HG02852 (cell line): Measurements from ENCODE around the gene NCS1.
"Not testable (repeated sequence)": the region's sequence is repeated elsewhere in the genome, so short reads cannot be mapped to it uniquely, and the experiment has no call there.

Source experiments
- ATAC-seq: cut with Tn5 transposase; IDR thresholded peaks from one replicate; pipeline ENCODE4 v1.9.1; 2021; ENCODE audit warnings: mild to moderate bottlenecking, moderate library complexity; ENCODE audit not compliant: unreplicated experiment

The NCS1 gene

DNA sequence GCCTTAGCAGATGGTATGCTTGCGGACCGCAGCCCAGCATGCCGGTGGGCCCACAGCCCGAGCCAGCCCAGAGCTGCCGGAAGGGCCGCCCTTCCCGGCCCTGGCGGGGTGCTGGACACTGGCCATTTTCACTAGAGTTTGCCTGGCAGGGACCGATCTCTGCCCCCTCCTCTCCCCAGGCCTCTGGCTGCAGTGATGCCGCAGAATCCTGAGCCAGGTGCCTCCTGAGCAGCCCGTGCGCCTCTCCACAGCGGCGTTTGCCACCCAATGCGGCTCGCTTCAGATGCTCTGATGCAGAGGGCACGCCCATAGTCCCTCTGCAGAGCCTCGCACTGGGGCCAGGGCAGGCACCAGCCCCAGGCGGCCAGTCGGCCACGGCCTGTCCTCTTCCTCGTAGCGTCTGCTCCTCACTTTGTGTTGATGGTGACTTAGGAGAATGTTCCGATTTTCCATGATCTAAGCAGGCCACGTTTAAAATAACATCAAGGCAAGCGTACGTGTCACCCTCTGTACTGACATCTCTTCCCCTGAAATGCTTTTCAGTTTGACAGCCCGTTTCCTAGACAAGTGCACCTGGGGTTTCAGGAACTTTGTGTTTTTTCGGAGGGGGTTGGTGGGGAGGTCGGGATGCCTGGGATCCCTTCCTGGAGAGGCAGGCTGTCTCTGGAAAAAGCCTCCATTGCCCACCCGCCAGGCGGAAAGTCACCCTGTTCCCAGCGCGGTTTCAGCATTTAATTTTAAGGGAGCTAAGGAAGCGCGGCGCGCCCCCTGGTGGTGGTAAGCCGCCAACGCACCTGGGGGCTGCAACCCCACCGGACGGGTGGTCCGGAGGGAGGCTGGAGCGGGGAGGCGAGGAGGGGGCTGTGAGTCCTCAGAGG, 63.6 kb downstream of the NCS1 start:
- ATAC-seq = no peak

- no peak for ATAC-seq
These were observed 64.3 kb downstream of the NCS1 start for GRCh38 chr9:130236436-130236985.

GRCh38 chr9:130237076-130237475, 64.9 kb downstream of the NCS1 start:
- no peak for ATAC-seq

GRCh38 chr9:130237763-130238524, 65.7 kb downstream of the NCS1 start:
- ATAC-seq = no peak

- ATAC-seq = peak; percentile 9
These were observed 67.1 kb downstream of the NCS1 start for GRCh38 chr9:130239363-130239695.

DNA sequence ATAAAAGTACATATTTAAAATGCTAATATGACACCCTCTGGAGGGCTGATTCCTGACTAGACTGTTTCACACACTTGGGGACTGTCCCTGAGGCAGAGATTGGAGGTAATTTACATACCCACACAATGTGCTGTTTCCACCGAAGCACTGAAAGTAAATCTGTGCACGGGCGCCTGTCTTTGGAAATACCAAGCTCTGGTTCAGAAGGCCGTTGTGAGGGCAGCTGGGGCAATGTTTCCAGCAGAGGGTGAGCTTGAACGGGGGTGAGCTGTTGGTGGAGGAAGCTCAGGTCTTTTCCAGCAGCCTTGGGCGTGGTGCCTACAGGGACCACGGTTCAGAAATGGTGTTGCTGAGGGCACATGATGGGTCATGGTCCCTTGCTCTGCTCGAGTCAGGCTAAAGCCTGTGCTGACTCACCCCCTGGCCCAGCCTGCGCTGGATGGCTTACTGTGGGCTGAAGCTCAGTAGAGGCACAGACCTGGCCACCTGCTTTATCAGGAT, 67.6 kb downstream of the NCS1 start:
- ATAC-seq = peak; percentile 71

DNA sequence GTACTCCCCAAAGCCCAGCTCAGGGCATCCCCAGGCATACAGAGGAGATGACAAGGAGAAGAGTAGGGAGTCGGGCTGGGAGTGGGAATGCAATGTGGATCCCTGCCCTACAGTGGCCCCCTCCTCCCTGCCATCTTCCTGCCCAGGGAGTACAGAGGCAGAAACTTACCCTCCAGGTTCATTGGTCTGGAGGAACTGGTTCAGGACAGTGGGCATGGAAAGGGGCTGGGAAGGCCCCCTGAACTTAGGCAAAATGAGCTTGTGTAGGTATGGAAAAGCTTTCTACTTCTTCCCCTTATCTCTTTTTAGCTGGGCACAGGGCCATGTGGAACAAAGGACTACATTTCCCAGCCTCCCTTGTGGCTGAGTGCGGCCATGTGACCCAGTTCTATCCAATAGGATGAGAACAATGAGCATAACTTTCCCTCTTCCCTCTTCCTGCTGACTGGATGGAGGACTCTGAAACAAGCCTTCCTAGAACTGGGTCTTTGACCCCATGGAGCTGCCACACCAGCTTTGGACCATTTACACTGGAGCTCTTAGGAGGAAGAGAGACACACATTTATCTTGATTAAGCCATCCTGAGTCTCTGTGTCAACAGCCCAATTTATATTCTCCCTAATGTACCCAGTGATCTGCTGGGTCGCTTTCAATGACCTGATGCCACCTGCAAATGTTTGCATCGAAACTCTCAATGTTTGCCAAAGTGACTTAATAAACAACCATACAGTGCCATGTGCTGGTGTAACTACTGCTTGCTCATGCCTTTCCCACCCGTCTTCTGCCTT, 68.4 kb downstream of the NCS1 start:
- ATAC-seq = peak; percentile 36

DNA sequence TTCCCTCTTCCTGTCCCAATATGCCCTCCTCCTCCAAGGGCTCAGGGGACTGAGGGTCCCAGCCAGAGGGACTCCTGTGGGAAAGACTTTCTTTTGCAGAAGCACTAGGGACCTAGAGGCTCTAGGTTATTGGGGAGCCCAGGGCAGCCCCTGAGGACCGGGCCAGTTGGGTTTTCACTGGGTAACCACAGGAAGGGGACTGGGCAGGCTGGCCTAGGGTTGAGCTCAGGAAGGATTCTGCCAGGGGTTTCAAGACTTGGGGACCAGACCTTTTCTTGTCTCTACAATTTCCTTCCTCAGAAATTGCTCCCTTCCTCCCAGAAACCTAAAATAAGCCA, 69.0 kb downstream of the NCS1 start:
- ATAC-seq = no peak

DNA sequence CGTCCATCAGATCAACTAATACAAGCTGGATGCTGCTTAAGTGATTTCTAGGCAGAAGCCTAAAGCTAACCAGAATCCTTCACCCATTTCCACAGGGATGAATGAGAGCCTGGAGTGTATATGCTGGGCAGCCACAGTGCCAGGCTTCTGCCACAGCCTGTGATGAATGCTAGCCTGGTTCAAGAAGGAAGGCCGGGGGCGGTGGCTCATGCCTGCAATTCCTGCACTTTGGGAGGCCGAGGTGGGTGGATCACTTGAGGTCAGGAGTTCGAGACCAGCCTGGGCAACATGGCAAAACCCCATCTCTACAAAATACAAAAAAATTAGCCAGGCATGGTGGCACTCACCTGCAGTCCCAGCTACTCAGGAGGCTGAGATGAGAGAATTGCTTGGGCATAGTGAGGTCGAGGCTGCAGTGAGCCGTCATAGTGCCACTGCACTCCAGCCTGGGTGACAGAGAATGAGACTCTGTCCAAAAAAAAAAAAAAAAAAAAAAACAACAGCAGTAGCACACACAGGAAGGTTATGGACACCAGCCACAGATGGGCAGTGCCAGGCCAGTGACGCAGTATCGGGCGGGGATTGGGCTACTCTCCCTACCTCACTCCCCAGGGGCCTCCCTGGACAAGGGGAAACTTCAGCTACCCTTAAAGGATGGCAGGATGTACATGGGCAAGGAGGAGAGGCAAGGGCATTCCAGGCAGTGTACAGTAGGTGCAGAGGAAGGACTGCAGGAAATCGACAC, 70.2 kb downstream of the NCS1 start:
- no peak for ATAC-seq

DNA sequence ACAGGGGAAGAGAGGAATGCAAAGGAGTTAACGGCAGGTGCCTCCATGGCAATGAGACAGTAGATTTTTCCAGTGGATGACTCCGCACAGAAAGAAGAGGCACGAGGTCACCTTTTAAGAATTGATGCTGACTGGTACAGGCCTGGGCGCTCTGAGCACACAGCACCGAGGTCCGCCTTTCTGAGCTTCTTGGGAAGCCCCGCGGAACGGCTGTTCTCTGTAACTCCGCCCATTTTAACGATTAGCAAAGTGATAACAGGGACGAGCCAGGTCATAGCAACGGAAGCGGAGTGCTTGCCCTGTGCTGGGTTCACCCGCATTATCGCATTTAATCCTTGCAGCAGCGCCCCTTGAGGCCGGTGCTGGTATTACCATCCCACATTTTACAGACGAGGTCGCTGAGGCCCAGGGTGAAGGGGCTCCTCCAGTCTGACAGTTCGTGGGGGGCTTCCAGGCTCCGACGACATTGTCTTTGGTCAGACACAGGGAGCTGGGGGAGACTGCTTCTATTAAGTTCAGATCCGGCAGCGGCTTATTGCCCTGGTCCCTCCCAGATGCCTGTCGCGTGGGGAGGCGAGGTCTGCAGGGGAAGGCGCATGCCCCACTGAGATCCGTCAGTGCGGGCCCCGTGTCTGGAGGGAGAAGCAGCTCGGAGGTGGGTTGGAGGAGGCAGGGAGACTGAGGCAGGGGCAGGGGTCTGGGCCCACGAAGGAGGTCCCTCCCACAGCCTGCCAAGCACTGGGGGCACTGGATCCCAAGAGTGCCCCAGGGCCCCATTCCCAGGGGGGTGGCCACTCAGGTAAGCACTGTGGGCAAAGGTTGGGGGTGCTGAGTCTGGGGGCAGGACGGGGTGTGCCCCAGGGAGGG, 71.0 kb downstream of the NCS1 start:
- no peak for ATAC-seq

DNA sequence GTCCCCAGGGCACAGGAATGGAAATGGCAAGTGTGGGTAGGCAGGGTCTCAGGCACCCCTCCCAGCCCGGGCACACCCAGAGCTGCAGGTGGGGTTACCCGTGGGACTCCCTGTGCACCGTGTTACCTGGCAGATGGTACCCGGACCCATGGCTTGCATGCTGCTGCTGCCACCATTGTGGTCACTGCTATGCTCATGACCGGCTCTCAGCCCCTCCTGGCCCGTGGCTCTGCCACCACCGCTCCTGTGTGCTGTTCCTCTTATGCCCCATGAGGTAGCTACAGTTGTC, 71.6 kb downstream of the NCS1 start:
- ATAC-seq = no peak

DNA sequence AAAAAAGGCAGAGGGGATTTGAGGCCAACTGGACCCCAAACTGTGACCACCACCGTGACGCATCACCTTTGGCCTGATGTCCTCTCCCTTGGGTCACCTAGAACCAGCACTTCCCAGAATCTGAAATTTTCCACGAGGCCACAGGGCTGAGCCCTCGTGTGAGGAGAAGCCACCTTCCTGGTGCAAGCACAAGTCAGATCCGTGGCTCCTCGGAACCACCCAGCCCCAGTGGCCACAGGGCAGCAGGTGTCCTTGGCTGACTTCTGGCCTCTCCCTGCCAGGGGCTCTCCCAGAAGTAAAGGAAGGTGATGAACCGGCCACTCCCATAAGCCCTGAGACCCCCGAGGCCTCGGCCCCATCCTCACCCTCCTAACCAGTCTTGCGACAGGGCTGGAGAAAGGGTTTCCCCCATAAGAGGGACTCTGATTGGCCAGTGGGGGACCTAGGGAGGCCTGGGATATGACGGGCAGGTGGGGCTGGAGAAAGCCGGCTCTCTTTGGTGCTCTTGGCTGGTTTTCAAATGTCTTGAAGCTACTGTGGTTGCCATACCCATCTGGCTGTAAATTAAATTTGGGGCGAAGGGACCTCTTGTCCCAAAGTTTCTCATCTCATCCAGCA, 72.5 kb downstream of the NCS1 start:
- no peak for ATAC-seq

DNA sequence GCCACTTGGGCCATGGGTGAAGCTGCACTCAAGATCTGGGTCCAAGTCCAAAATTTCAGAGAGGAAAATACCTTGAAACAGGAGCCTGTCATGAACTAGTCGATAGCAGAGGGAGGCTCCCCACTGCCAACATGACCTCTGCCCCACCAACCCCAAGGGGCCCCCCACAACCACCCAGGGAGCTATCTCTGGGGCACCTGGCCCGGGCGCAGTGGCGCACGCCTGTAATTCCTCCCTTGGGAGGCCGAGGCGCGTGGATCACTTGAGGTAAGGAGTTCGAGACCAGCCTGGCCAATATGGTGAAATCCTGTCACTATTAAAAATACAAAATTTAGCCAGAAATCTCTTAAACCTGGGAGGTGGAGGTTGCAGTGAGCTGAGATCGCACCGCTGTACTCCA, 73.3 kb downstream of the NCS1 start:
- ATAC-seq = no peak

- ATAC-seq = no peak
These were observed 73.9 kb downstream of the NCS1 start for GRCh38 chr9:130246126-130246525.

DNA sequence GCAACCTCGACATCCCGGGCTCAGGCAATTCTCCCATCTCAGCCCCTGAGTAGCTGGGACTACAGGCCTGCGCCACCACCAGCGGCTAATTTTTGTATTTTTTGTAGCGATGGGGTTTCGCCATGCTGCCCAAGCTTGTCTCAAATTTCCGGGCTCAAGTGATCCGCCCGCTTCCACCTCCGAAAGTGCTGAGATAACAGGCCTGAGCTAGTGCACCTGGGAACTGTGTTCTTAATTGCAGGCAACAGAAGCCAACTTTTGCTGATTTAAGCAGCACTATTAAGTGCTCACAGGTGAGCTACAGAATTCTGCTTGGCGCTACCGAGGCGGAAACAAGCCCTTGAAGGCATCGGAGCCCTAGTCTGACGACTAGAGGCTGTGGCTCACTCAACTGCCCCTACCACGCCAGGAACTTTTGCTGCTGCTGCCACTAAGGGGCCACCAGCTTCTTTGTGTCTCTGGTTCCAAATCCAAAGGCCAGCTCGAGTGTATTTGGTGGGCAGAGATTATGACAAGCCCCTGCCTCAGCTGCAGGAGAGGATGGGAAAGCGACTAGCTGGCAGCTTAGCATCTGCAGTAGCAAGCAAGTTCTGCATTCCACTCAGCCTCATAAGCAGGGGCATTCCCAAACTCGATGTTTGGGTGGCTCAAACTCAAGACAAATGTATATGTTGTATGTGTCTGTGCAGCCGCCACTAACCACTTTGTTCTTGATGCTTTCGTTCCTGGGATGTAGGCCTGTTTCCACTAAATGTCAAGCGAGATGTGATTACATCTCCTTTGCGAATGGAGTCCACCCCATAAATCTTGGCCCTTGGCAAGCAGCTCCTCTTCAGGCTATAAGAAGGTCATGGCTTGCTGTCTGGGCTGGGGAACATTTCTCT, 82.8 kb downstream of the NCS1 start:
- no peak for ATAC-seq

DNA sequence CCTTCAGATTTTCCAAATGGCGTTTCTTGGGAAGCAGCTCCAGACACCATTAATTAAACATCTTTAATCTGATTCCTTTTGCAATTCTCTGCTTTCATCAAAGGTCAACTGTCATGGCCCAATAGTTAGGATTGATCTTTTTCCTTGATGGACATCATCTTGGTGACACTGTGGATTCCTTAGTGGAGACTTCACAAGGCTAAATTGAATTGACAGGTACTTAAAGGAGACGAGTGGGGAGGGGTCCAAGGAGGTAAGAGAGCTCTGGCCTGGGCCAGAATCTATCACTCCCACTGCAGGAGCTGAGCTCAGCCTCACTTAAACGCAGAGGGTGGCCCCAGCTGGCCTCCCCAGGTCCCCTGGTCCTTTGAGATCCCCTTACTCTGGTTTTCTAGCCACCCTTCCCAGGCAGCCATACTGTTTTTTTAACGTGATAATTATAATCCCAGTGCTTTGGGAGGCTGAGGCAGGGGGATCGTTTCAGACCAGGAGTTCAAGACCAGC, 83.5 kb downstream of the NCS1 start:
- no peak for ATAC-seq

DNA sequence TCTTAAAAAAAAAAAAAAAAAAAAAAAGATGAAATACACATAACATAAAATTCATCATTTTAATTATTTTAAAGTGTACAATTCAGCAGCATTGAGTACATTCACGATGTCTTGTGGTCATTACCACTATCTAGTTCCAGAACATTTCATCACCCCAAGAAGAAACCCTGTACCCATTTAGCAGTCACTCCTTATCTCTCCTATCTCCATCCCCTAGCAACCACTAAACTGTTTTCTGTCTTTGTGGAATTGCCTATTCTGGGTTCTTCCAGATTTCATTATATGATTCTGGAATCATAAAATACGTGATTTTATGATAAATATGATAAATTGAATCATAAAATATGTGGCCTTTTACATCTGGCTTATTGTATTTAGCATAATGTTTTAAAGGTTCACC, 84.4 kb downstream of the NCS1 start:
- no peak for ATAC-seq

GRCh38 chr9:130258137-130258536, 85.9 kb downstream of the NCS1 start:
- not testable (repeated sequence) for ATAC-seq
